Neural progenitor cell (in vitro differentiated cells): Measurements from ENCODE around the gene LPP. TPM values are rescaled to one million over a fixed set of nuclear protein-coding genes. Genes with fewer than 3 reads are reported as not detected.

Source experiments
- DNase-seq: peaks from one replicate; pipeline ENCODE4 v3.0.0-alpha.2; 2016; ENCODE audit warnings: low spot score
- H2AFZ ChIP-seq: fragments of 200-600 bp; sonication (generic); replicated peaks from 2 replicates; pipeline ENCODE4 v1.6.1; 2016; ENCODE audit warnings: antibody characterized with exemption
- H3F3A ChIP-seq: fragments of 200-600 bp; sonication (generic); 2 replicates; pipeline ENCODE4 v1.6.1; 2016; ENCODE audit warnings: antibody characterized with exemption, low read depth
- H3K27ac ChIP-seq: fragments of 200-600 bp; sonication (generic); 2 replicates; pipeline ENCODE4 v1.5.1; 2016; ENCODE audit warnings: mild to moderate bottlenecking
- H3K27me3 ChIP-seq: fragments of 200-600 bp; sonication (generic); 2 replicates; pipeline ENCODE4 v1.6.1; 2016; ENCODE audit warnings: mild to moderate bottlenecking, moderate library complexity
- H3K36me3 ChIP-seq: fragments of 200-600 bp; sonication (generic); 2 replicates; pipeline ENCODE4 v1.5.1; 2016
- H3K4me1 ChIP-seq: fragments of 200-600 bp; sonication (generic); 2 replicates; pipeline ENCODE4 v1.6.1; 2016; ENCODE audit warnings: mixed run types
- H3K4me2 ChIP-seq: fragments of 200-600 bp; sonication (generic); 2 replicates; pipeline ENCODE4 v1.6.1; 2016
- H3K4me3 ChIP-seq: fragments of 200-600 bp; sonication (generic); 2 replicates; pipeline ENCODE4 v1.5.1; 2016
- H3K79me2 ChIP-seq: fragments of 200-600 bp; sonication (generic); 2 replicates; pipeline ENCODE4 v1.6.1; 2016; ENCODE audit warnings: low read depth
- H3K9ac ChIP-seq: fragments of 200-600 bp; sonication (generic); 2 replicates; pipeline ENCODE4 v1.6.1; 2016
- H3K9me3 ChIP-seq: fragments of 200-600 bp; sonication (generic); 2 replicates; pipeline ENCODE4 v1.5.1; 2016; ENCODE audit warnings: low read depth
- H4K20me1 ChIP-seq: fragments of 200-600 bp; sonication (generic); 2 replicates; pipeline ENCODE4 v1.6.1; 2016; ENCODE audit warnings: low read depth
- H3K27ac Mint-ChIP-seq: 3 replicates; pipeline ENCODE4 v1.8.0; 2021; ENCODE audit warnings: mixed read lengths
- H3K27me3 Mint-ChIP-seq: 2 replicates; pipeline ENCODE4 v1.8.0; 2022; ENCODE audit warnings: low read depth, mild to moderate bottlenecking, inconsistent platforms, moderate library complexity, mixed read lengths; ENCODE audit not compliant: insufficient read depth
- H3K36me3 Mint-ChIP-seq: 3 replicates; pipeline ENCODE4 v1.8.0; 2021; ENCODE audit warnings: mixed read lengths
- H3K4me1 Mint-ChIP-seq: 3 replicates; pipeline ENCODE4 v1.8.0; 2021; ENCODE audit warnings: mixed read lengths
- H3K4me3 Mint-ChIP-seq: 3 replicates; pipeline ENCODE4 v1.8.0; 2021; ENCODE audit warnings: mild to moderate bottlenecking, moderate library complexity, mixed read lengths
- H3K9me3 Mint-ChIP-seq: 3 replicates; pipeline ENCODE4 v1.8.0; 2020; ENCODE audit warnings: mixed read lengths
- EZH2 ChIP-seq: fragments of 200-600 bp; sonication (generic); IDR thresholded peaks from 2 replicates; pipeline ENCODE4 v1.6.1; 2017; ENCODE audit warnings: antibody characterized with exemption, mild to moderate bottlenecking, moderate library complexity
- EZH2phosphoT487 ChIP-seq: fragments of 200-600 bp; sonication (generic); IDR thresholded peaks from 2 replicates; pipeline ENCODE4 v1.6.1; 2017; ENCODE audit warnings: antibody characterized with exemption
- total RNA-seq: library from RNA; depleted of rRNA; stranded (reverse); fragments of >200 nt; gene quantifications from 2 replicates; pipeline ENCODE4 v1.2.3, GENCODE V29; 2015; ENCODE audit warnings: low replicate concordance
- TF ChIP-seq, protein P1 (sequence below): fragments of 200-600 bp; sonication (generic); IDR thresholded peaks from 2 replicates; pipeline ENCODE4 v1.5.1; 2017; ENCODE audit warnings: antibody characterized with exemption, mild to moderate bottlenecking

LPP gene
- total RNA-seq, 1 donor from 2014 or later = 18.9 TPM

GRCh38 chr3:188686324-188686723 lies 532.4 kb downstream of the LPP start:
- H3K27ac Mint-ChIP-seq = no peak overlapping the region
- H3K9me3 ChIP-seq = no peaks in the 10 kb centered on the region
- no peaks in the 10 kb centered on the region for H3K79me2 ChIP-seq

GRCh38 chr3:188687389-188687788 lies 533.4 kb downstream of the LPP start:
- H3K36me3 ChIP-seq = no peaks in the 10 kb centered on the region
- H3K36me3 Mint-ChIP-seq = peaks cover 2% of the 10 kb centered on the region
- H3K9me3 ChIP-seq = no peaks in the 10 kb centered on the region
- no peaks in the 10 kb centered on the region for H3K4me1 ChIP-seq
- no peaks in the 10 kb centered on the region for H3K27me3 ChIP-seq
- no peak overlapping the region for H2AFZ ChIP-seq
- H3K79me2 ChIP-seq = no peaks in the 10 kb centered on the region
- no peaks in the 10 kb centered on the region for H4K20me1 ChIP-seq
- H3K4me1 Mint-ChIP-seq = peaks cover 2% of the 10 kb centered on the region
- no peak overlapping the region for H3K27ac ChIP-seq
- H3F3A ChIP-seq = no peaks in the 10 kb centered on the region
- no peaks in the 10 kb centered on the region for H3K9me3 Mint-ChIP-seq
- DNase-seq = peak; percentile 29
- no peak overlapping the region for H3K4me3 Mint-ChIP-seq
- H3K4me2 ChIP-seq = no peak overlapping the region
- TF ChIP-seq EZH2 = no peak
- TF ChIP-seq, protein P1, sequence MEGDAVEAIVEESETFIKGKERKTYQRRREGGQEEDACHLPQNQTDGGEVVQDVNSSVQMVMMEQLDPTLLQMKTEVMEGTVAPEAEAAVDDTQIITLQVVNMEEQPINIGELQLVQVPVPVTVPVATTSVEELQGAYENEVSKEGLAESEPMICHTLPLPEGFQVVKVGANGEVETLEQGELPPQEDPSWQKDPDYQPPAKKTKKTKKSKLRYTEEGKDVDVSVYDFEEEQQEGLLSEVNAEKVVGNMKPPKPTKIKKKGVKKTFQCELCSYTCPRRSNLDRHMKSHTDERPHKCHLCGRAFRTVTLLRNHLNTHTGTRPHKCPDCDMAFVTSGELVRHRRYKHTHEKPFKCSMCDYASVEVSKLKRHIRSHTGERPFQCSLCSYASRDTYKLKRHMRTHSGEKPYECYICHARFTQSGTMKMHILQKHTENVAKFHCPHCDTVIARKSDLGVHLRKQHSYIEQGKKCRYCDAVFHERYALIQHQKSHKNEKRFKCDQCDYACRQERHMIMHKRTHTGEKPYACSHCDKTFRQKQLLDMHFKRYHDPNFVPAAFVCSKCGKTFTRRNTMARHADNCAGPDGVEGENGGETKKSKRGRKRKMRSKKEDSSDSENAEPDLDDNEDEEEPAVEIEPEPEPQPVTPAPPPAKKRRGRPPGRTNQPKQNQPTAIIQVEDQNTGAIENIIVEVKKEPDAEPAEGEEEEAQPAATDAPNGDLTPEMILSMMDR = peak; percentile 35
- TF ChIP-seq EZH2phosphoT487 = no peak
- H3K27me3 Mint-ChIP-seq = peaks cover 5% of the 10 kb centered on the region
- H3K4me3 ChIP-seq = no peak overlapping the region
- no peak overlapping the region for H3K9ac ChIP-seq
- H3K27ac Mint-ChIP-seq = no peak overlapping the region

More at GRCh38 chr3:188686324-188686723, 532.4 kb downstream of the LPP start:
- Histone ChIP-seq H4K20me1 (no peaks in the 10 kb centered on the region), H3F3A (no peaks in the 10 kb centered on the region), H3K27ac (no peak overlapping the region), H3K27me3 (no peaks in the 10 kb centered on the region), H3K4me1 (no peaks in the 10 kb centered on the region), H2AFZ (no peak overlapping the region), H3K4me3 (no peak overlapping the region), H3K4me2 (no peak overlapping the region), H3K9ac (no peak overlapping the region), H3K36me3 (no peaks in the 10 kb centered on the region)
- DNase-seq = no peak
- no peak for TF ChIP-seq EZH2phosphoT487
- TF ChIP-seq, protein P1 = no peak
- TF ChIP-seq EZH2 = no peak
- peaks cover 5% of the 10 kb centered on the region for H3K27me3 Mint-ChIP-seq
- H3K4me1 Mint-ChIP-seq = peaks cover 1% of the 10 kb centered on the region
- no peak overlapping the region for H3K4me3 Mint-ChIP-seq
- H3K36me3 Mint-ChIP-seq = peaks cover 2% of the 10 kb centered on the region
- H3K9me3 Mint-ChIP-seq = no peaks in the 10 kb centered on the region

DNA sequence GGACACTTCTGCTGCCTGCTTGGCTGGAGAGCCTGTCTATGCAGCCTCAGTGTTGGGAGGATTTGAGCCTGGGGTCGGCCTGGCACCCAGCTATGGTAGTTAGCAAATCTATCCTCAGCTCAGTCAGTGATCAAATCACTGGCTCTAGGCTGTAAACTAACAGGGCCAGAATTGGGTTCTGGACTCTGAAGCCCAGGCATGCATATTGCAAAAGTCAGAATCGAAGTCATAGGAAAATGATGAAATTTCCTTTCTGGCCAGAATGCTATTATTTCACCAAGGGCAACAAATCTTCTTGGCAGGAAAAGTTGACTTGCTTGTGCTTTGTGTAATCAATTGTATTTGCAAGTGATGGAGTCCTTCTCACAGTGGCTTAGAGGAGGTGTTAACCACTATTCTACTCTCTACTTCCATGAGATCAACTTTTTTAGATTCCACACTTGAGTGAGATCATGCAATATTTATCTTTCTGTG lies 535.2 kb downstream of the LPP start:
- H3K27me3 ChIP-seq = no peaks in the 10 kb centered on the region
- H3F3A ChIP-seq = no peaks in the 10 kb centered on the region
- DNase-seq = no peak
- no peaks in the 10 kb centered on the region for H3K4me1 ChIP-seq
- no peaks in the 10 kb centered on the region for H4K20me1 ChIP-seq
- no peaks in the 10 kb centered on the region for H3K79me2 ChIP-seq
- H3K9me3 Mint-ChIP-seq = no peaks in the 10 kb centered on the region
- H3K9ac ChIP-seq = no peak overlapping the region
- H3K36me3 ChIP-seq = no peaks in the 10 kb centered on the region
- no peak overlapping the region for H3K4me2 ChIP-seq
- H3K9me3 ChIP-seq = no peaks in the 10 kb centered on the region
- no peak overlapping the region for H3K27ac Mint-ChIP-seq
- H3K4me3 ChIP-seq = no peak overlapping the region
- no peak overlapping the region for H3K4me3 Mint-ChIP-seq
- H3K27me3 Mint-ChIP-seq = peaks cover 5% of the 10 kb centered on the region
- TF ChIP-seq, protein P1 = no peak
- no peak for TF ChIP-seq EZH2
- peaks cover 2% of the 10 kb centered on the region for H3K36me3 Mint-ChIP-seq
- H3K4me1 Mint-ChIP-seq = peaks cover 2% of the 10 kb centered on the region
- H2AFZ ChIP-seq = no peak overlapping the region
- no peak overlapping the region for H3K27ac ChIP-seq
